ENCODE data around the gene CACNA2D2. TPM values are rescaled to one million over a fixed set of nuclear protein-coding genes. Genes with fewer than 3 reads are reported as not detected.

Gene CACNA2D2
- total and polyA plus RNA-seq, 2 of the 13 experiments (the other 11 are each of a cell fraction or from before 2014, with no cell fraction given): not detected

- TF ChIP-seq, protein P1, sequence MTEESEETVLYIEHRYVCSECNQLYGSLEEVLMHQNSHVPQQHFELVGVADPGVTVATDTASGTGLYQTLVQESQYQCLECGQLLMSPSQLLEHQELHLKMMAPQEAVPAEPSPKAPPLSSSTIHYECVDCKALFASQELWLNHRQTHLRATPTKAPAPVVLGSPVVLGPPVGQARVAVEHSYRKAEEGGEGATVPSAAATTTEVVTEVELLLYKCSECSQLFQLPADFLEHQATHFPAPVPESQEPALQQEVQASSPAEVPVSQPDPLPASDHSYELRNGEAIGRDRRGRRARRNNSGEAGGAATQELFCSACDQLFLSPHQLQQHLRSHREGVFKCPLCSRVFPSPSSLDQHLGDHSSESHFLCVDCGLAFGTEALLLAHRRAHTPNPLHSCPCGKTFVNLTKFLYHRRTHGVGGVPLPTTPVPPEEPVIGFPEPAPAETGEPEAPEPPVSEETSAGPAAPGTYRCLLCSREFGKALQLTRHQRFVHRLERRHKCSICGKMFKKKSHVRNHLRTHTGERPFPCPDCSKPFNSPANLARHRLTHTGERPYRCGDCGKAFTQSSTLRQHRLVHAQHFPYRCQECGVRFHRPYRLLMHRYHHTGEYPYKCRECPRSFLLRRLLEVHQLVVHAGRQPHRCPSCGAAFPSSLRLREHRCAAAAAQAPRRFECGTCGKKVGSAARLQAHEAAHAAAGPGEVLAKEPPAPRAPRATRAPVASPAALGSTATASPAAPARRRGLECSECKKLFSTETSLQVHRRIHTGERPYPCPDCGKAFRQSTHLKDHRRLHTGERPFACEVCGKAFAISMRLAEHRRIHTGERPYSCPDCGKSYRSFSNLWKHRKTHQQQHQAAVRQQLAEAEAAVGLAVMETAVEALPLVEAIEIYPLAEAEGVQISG (CRISPR knock-in tag; IDR thresholded peaks at IDR 0.05): peak; percentile 57
- peak; percentile 61; the same call in 1 of the 2 replicates for TF ChIP-seq ZNF687 (CRISPR knock-in tag; IDR thresholded peaks at IDR 0.05)
- no peak for TF ChIP-seq SNRNP70 (IDR thresholded peaks at IDR 0.05; ENCODE audit: low read depth, low read length)
- TF ChIP-seq KLF16 (CRISPR knock-in tag; IDR thresholded peaks at IDR 0.05): no peak
- no peak for TF ChIP-seq ZBTB20 (CRISPR knock-in tag; IDR thresholded peaks at IDR 0.05; ENCODE audit: borderline replicate concordance, low read depth)
- TF ChIP-seq ELF3 (CRISPR knock-in tag; IDR thresholded peaks at IDR 0.05): 0 out of 2 replicates have a peak, but pooled peaks have one; percentile 10
- TF ChIP-seq SAP130 (CRISPR knock-in tag; IDR thresholded peaks at IDR 0.05; ENCODE audit: low read depth): peak; percentile 31; the same call in 1 of the 2 replicates
- peak; percentile 88 for TF ChIP-seq TFAP4 (IDR thresholded peaks at IDR 0.05; ENCODE audit: borderline replicate concordance, low read depth)
- no peak for TF ChIP-seq TIGD3 (CRISPR knock-in tag; IDR thresholded peaks at IDR 0.05; ENCODE audit: borderline replicate concordance)
- no peak for TF ChIP-seq ZBTB4 (CRISPR knock-in tag; IDR thresholded peaks at IDR 0.05; ENCODE audit: borderline replicate concordance)
- TF ChIP-seq RXRA (CRISPR knock-in tag; IDR thresholded peaks at IDR 0.05): peak; percentile 30; the same call in 1 of the 2 replicates
- 0 out of 2 replicates have a peak, but pooled peaks have one; percentile 32 for TF ChIP-seq ZNF766 (CRISPR knock-in tag; IDR thresholded peaks at IDR 0.05; ENCODE audit: borderline replicate concordance)
Observed at GRCh38 chr3:50515565-50516439, 12.4 kb upstream of the CACNA2D2 start (continued).

All from HepG2 (cell line).